GM18526 (cell line): Measurements from ENCODE around the gene ABCC2.

Experiments
- POLR2A ChIP-seq: IDR thresholded peaks from 3 replicates; pipeline ENCODE4 v1.6.1; 2011; ENCODE audit not compliant: insufficient read length; ENCODE audit errors: extremely low read depth

ABCC2 gene

GRCh38 chr10:99768556-99768955, 13.9 kb upstream of the ABCC2 start:
- TF ChIP-seq POLR2A, result no peak

- no peak for TF ChIP-seq POLR2A
Observed at GRCh38 chr10:99769706-99770105, 12.7 kb upstream of the ABCC2 start.

GRCh38 chr10:99770408-99771045, 11.9 kb upstream of the ABCC2 start:
- no peak for TF ChIP-seq POLR2A

DNA sequence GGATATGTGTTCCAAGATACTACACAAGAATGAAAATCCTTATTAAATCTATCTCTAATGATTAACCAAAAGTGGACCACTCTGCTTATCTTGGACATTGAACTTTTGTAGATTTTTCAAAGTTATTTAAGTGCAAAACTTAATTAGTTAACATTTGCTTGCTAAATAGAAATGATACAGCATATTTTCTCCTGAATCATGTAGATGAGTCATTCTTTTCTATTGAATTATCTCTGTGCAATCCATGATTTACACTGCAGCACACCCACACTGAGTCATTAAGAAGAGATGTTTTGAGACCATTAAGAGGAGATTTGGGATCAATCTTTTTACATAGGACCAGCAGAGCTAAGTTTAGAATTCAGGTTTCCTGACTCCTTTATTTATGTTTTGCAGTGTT, 6.6 kb upstream of the ABCC2 start:
- no peak for TF ChIP-seq POLR2A

DNA sequence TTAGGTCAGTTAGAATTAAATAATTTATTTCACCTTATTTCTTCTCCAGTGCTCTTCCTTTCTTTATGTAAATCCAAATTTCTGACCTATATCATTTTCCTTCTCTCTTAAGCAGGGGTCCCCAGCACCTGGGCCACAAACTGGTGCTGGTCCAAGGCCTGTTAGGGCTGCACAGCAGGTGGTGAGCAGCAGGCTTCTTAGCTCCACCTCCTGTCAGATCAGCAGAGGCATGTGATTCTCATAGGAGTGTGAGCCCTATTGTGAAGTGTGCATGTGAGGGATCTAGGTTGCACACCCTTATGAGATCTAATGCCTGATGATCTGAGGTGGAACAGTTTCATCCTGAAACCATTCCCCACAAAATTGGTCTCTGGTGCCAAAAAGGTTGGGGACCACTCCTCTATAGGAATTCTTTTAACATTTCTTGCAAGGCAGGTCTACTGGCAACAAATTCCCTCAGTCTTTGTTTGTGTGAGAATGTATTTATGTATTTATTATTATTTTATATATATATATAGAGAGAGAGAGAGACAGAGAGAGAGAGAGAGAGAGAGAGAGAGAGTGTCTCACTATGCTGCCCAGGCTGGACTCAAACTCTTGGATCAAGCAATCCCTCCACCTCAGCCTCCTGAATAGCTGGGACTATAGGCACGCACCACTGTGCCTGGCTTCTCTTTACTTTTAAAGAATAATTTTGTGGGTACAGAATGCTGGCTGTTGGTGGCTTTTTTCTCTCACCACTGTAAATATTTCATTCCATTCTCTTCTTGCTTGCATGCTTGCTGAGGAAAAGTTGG, 4.3 kb upstream of the ABCC2 start:
- no peak for TF ChIP-seq POLR2A

DNA sequence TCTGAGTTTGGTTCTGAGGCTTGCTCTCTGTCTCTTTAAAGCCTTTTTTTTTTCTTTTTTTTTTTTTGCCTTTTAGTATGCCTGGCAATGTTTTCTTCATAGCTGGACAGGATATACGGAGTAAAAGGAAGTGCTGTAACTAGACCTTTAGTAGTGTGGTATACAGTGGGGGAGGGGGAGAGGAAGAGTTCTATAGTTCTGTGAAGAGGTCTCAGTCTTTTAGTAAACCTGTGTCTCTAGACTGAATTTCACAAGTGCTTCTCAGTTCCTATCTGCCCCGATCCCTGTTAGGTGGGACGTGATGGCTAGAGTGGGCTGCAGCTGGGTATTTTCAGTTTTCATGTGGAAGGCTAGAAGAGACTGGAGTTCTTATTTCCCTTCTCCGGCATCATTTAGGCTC, 3.1 kb upstream of the ABCC2 start:
- no peak for TF ChIP-seq POLR2A

- TF ChIP-seq POLR2A, result no peak
Observed at GRCh38 chr10:99781734-99782429, 558 bp upstream of the ABCC2 start.

GRCh38 chr10:99784016-99784726, 1.7 kb downstream of the ABCC2 start:
- TF ChIP-seq POLR2A, result no peak

DNA sequence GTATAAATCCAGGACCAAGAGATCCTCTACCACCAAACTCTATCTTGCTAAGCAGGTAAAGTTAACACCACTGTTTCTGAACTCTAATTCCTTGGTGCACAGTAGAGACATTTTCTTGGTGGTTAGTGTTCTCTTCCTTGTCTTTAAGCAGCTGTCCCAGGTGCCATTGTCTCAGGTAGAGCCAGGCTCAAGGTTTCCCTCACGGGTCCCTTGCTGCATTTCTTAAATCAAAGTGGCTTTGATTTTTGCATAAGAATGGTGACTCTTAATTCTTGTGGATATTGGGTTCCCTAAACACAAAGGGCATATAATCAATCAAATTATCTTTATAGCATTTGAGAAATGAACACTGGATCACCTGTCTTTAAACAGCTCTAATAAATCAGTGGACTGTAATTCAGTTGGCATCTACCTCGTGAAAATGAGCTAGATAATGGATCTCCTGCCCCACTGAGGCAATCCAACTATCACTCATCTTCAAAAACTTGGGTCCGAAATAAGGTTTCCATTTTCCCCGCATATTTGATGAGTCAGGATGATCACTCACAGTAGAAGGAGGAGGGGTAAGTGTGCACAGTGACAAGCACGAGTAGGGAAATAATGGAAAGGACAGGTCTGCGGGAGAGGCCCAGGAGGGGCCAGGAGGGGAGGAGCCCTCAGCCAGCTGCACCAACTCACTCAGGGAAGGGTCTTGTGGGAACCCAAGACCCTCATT, 2.4 kb downstream of the ABCC2 start:
- no peak for TF ChIP-seq POLR2A

GRCh38 chr10:99785646-99786045, 3.2 kb downstream of the ABCC2 start:
- no peak for TF ChIP-seq POLR2A

- TF ChIP-seq POLR2A, result no peak
Observed at GRCh38 chr10:99787311-99787710, 4.9 kb downstream of the ABCC2 start.

DNA sequence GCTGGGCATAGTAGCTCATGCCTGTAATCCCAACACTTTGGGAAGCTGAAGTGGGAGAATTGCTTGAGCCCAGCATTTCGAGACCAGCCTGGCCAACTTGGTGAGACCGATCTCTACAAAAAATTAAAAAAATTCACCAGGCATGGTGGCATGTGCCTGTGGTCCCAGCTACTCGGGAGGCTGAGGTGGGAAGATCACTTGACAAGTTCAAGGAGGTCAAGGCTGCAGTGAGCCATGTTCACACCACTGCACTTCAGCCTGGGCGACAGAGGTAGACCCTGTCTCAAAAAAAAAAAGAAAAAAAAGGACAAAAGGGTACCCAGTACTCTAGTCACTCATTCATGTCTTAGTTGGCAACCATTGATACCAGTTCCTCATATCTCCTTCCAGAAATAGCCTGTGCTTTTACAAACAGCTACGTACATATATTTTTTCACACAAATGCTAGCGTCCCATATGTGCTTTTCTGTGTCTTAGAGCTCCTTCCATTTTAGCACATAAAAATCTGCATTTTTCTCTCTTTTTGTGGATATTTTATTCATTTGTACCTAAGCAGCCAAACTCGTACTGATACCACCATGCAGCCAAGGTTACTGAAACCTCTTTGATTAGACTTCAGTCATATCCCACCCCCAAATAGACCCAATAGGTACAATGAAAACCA, 5.5 kb downstream of the ABCC2 start:
- no peak for TF ChIP-seq POLR2A

- TF ChIP-seq POLR2A, result no peak
Observed at GRCh38 chr10:99788598-99789256, 6.3 kb downstream of the ABCC2 start.

DNA sequence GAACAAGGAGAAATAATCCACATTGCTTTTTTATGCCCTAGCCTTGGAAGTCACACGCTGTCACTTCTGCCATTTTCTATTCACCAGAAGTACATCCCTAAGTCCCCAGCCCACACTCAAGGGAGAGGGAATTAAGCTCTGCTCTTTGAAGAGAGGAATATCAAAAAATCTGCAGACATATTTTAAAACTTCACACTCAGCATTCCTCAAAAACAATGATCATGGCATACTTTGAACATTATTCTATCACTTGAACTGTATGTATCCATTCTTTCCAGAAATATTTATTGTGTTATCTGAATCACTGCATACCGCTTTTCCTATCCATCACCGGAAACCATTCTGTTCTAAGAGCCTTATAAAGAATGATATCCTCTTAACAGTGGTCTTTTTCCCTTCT, 9.4 kb downstream of the ABCC2 start:
- no peak for TF ChIP-seq POLR2A
